Endodermal cell (in vitro differentiated cells): ENCODE results near the gene IGIP. TPM values are rescaled to one million over a fixed set of nuclear protein-coding genes. Genes with fewer than 3 reads are reported as not detected.

Source experiments
- DNase-seq: peaks from one replicate; pipeline ENCODE4 v3.0.0-alpha.2; 2017
- H3K27ac ChIP-seq: 2 replicates; pipeline ENCODE4 v1.5.1; 2013; ENCODE audit warnings: mild to moderate bottlenecking, low read depth, low read length, moderate library complexity
- H3K27me3 ChIP-seq: 2 replicates; pipeline ENCODE4 v1.6.1; 2013; ENCODE audit warnings: mild to moderate bottlenecking, low read length, moderate library complexity; ENCODE audit not compliant: insufficient read depth, control insufficient read depth, poor library complexity, severe bottlenecking
- H3K36me3 ChIP-seq: 2 replicates; pipeline ENCODE4 v1.7.0; 2013; ENCODE audit warnings: mild to moderate bottlenecking, low read length, moderate library complexity; ENCODE audit not compliant: control insufficient read depth, insufficient read depth
- H3K4me1 ChIP-seq: one replicate; pipeline ENCODE4 v1.7.0; 2013; ENCODE audit warnings: low read length; ENCODE audit not compliant: control insufficient read depth, insufficient read depth
- H3K4me3 ChIP-seq: 2 replicates; pipeline ENCODE4 v1.5.1; 2013; ENCODE audit warnings: mild to moderate bottlenecking, low read length, moderate library complexity
- H3K9ac ChIP-seq: 2 replicates; pipeline ENCODE4 v1.6.1; 2013; ENCODE audit warnings: mild to moderate bottlenecking, low read length, moderate library complexity; ENCODE audit not compliant: poor library complexity, severe bottlenecking; ENCODE audit errors: extremely low read depth
- H3K9me3 ChIP-seq: 2 replicates; pipeline ENCODE4 v1.6.1; 2013; ENCODE audit warnings: mild to moderate bottlenecking, low read length, moderate library complexity; ENCODE audit not compliant: control insufficient read depth
- H3K27ac Mint-ChIP-seq: 2 replicates; pipeline ENCODE4 v1.8.0; 2020; ENCODE audit warnings: mixed read lengths
- H3K27me3 Mint-ChIP-seq: 2 replicates; pipeline ENCODE4 v1.8.0; 2021; ENCODE audit warnings: mild to moderate bottlenecking, mixed read lengths; ENCODE audit not compliant: insufficient read depth
- H3K36me3 Mint-ChIP-seq: 2 replicates; pipeline ENCODE4 v1.8.0; 2020; ENCODE audit warnings: low read depth, mixed read lengths
- H3K4me1 Mint-ChIP-seq: 2 replicates; pipeline ENCODE4 v1.8.0; 2020; ENCODE audit warnings: mixed read lengths
- H3K4me3 Mint-ChIP-seq: 2 replicates; pipeline ENCODE4 v1.8.0; 2020; ENCODE audit warnings: mild to moderate bottlenecking, moderate library complexity, mixed read lengths
- H3K9me3 Mint-ChIP-seq: 2 replicates; pipeline ENCODE4 v1.8.0; 2020; ENCODE audit warnings: mild to moderate bottlenecking, mixed read lengths
- CTCF ChIP-seq: fragments of 200-600 bp; sonication (generic); conservative IDR thresholded peaks from 2 replicates; pipeline ENCODE4 v1.5.0; 2021; ENCODE audit warnings: antibody characterized with exemption, mild to moderate bottlenecking
- WGBS, 2 experiments: methylation state at CpG; one replicate each; pipeline versions ENCODE4 v1.1.5 to v1.1.7; 2013; ENCODE audit warnings: missing lambda C conversion rate in 2 of 2, mixed read lengths in 1 of 2; ENCODE audit not compliant: insufficient coverage in 1 of 2, insufficient read length in 1 of 2; 5-methylcytosine and 5-hydroxymethylcytosine counted together
- total RNA-seq, 2 donors: library from RNA; stranded (reverse); fragmentation: NEBNext Ultra II Directional in 1 of 2; extraction: Animal tissue kit (Norgen Biotek cat#: 25700) in 1 of 2; gene quantifications; 2 replicates in 1 of 2; 3 replicates in 1 of 2; pipeline ENCODE4 v1.2.1, GENCODE V29; 2021

IGIP gene
- total RNA-seq, 2 donors from 2014 or later, result 2.0 to 2.5 TPM

GRCh38 chr5:140174465-140175366 is 49.0 kb downstream of the IGIP start, which contains the start of gene CYSTM1:
CYSTM1 (plus strand) TSS chr5:140175188; CDS start chr5:140194466, 19,278 bp downstream.
- Histone ChIP-seq H3K9ac (peak within 1 kb of the TSS; percentile 91), H3K9me3 (no peaks in the 10 kb centered on the region), H3K4me1 (peaks cover 3% of the 10 kb centered on the region), H3K27ac (peak within 1 kb of the TSS; percentile 86), H3K27me3 (peaks cover 25% of the 10 kb centered on the region), H3K4me3 (peak within 1 kb of the TSS; percentile 99), H3K36me3 (no peaks in the 10 kb centered on the region)
- DNase-seq, result peak; percentile 99
- Mint-ChIP-seq H3K36me3 (no peaks in the 10 kb centered on the region), H3K4me3 (peak within 1 kb of the TSS; percentile 88), H3K9me3 (no peaks in the 10 kb centered on the region), H3K27me3 (peaks cover 20% of the 10 kb centered on the region), H3K27ac (peak within 1 kb of the TSS; percentile 96), H3K4me1 (peaks cover 17% of the 10 kb centered on the region)
- WGBS, 2 experiments, result 3 to 4% methylated on average over 31 to 61 of the region's 61 CpGs
- no peak for TF ChIP-seq CTCF

GRCh38 chr5:140175367-140176030 is 49.8 kb downstream of the IGIP start:
- H3K36me3 Mint-ChIP-seq, result no peaks in the 10 kb centered on the region
- no peaks in the 10 kb centered on the region for H3K9me3 ChIP-seq
- peak; percentile 86 for DNase-seq
- peak overlapping the region; percentile 99 for H3K4me3 ChIP-seq
- WGBS, 2 experiments, result 0 to 1% methylated on average over 39 to 58 of the region's 58 CpGs
- TF ChIP-seq CTCF, result peak; percentile 50
- no peaks in the 10 kb centered on the region for H3K9me3 Mint-ChIP-seq
- peak overlapping the region; percentile 86 for H3K27ac ChIP-seq
- peak overlapping the region; percentile 94 for H3K27ac Mint-ChIP-seq
- no peaks in the 10 kb centered on the region for H3K36me3 ChIP-seq
- H3K4me1 ChIP-seq, result peaks cover 3% of the 10 kb centered on the region
- peaks cover 17% of the 10 kb centered on the region for H3K4me1 Mint-ChIP-seq
- peaks cover 20% of the 10 kb centered on the region for H3K27me3 Mint-ChIP-seq
- peak overlapping the region; percentile 88 for H3K4me3 Mint-ChIP-seq
- H3K27me3 ChIP-seq, result peaks cover 25% of the 10 kb centered on the region
- H3K9ac ChIP-seq, result peak overlapping the region; percentile 91

- Histone ChIP-seq H3K27ac (no peak overlapping the region), H3K4me3 (peak overlapping the region; percentile 99), H3K27me3 (peaks cover 25% of the 10 kb centered on the region), H3K9ac (peak overlapping the region; percentile 91), H3K36me3 (no peaks in the 10 kb centered on the region), H3K9me3 (no peaks in the 10 kb centered on the region), H3K4me1 (peaks cover 3% of the 10 kb centered on the region)
- peak overlapping the region; percentile 88 for H3K4me3 Mint-ChIP-seq
- peaks cover 20% of the 10 kb centered on the region for H3K27me3 Mint-ChIP-seq
- H3K9me3 Mint-ChIP-seq, result no peaks in the 10 kb centered on the region
- no peak for TF ChIP-seq CTCF
- no peak for DNase-seq
- H3K36me3 Mint-ChIP-seq, result no peaks in the 10 kb centered on the region
- peak overlapping the region; percentile 94 for H3K27ac Mint-ChIP-seq
- WGBS, 2 experiments, result 0 to 8% methylated on average over 2 to 4 of the region's 4 CpGs
- peaks cover 20% of the 10 kb centered on the region for H3K4me1 Mint-ChIP-seq
Observed at GRCh38 chr5:140176031-140176387, 50.3 kb downstream of the IGIP start.
